Left lung (tissue), 10 donors: Measurements from ENCODE around the gene FGD2. TPM values are rescaled to one million over a fixed set of nuclear protein-coding genes. Genes with fewer than 3 reads are reported as not detected.

Experiments used
- ATAC-seq: fragments of 200-7000 bp; cut with Tn5 transposase; one replicate; pipeline ENCODE4 v1.9.1; 2020; ENCODE audit warnings: moderate library complexity
- DNase-seq, 4 donors: peaks; one replicate each; pipeline ENCODE4 v3.0.0-alpha.2; 2013 to 2020
- H3K27ac ChIP-seq, 2 donors: fragments of 200-600 bp; sonication (generic) in 1 of 2; one replicate each; pipeline versions ENCODE4 v1.5.0 to v1.8.0; 2020 to 2021
- H3K27me3 ChIP-seq, 2 donors: fragments of 200-600 bp; sonication (generic) in 1 of 2; one replicate each; pipeline versions ENCODE4 v1.5.0 to v1.8.0; 2020 to 2021
- H3K36me3 ChIP-seq, 2 donors: fragments of 200-600 bp; sonication (generic) in 1 of 2; one replicate each; pipeline versions ENCODE4 v1.5.0 to v1.8.0; 2020 to 2021
- H3K4me1 ChIP-seq, 2 donors: fragments of 200-600 bp; one replicate each; pipeline ENCODE4 v1.8.0; 2021
- H3K4me3 ChIP-seq, 2 donors: fragments of 200-600 bp; sonication (generic) in 1 of 2; one replicate each; pipeline versions ENCODE4 v1.5.0 to v1.8.0; 2020 to 2021; ENCODE audit warnings: mild to moderate bottlenecking in 1 of 2
- H3K9me3 ChIP-seq, 2 donors: fragments of 200-600 bp; sonication (generic) in 1 of 2; one replicate each; pipeline versions ENCODE4 v1.5.0 to v1.8.0; 2020 to 2021
- intact Hi-C, 2 donors: fragments of 100-400 bp; cut with DNase I; formaldehyde crosslinking; loops; one replicate each; pipeline versions ENCODE4 v1.11.2 to v1.14.2; 2022
- polyA plus RNA-seq, 6 donors: library from polyadenylated mRNA; unstranded; fragments of 120-200 nt; gene quantifications; one replicate each; pipeline ENCODE4 v1.2.1, GENCODE V29; 2013; ENCODE audit not compliant: insufficient read length in 6 of 6
- total RNA-seq, 2 donors: library from RNA; stranded (reverse); fragmentation: NEBNext Ultra II Directional; extraction: Animal tissue kit (Norgen Biotek cat#: 25700); gene quantifications; one replicate each; pipeline ENCODE4 v1.2.1, GENCODE V29; 2021
- TF ChIP-seq, protein P1 (sequence below), 2 donors: fragments of 200-600 bp; sonication (generic) in 1 of 2; IDR thresholded peaks; one replicate each; pipeline versions ENCODE4 v1.5.0 to v1.8.0; 2021; ENCODE audit warnings: antibody characterized with exemption in 2 of 2
- donor health status: DM: no; HTN: yes; CAD: no.
- donor health status: DM: no; HTN: no; CAD: no.

FGD2 gene
- total and polyA plus RNA-seq, 8 donors: 3.9 to 60.3 (median 4.7) TPM

DNA sequence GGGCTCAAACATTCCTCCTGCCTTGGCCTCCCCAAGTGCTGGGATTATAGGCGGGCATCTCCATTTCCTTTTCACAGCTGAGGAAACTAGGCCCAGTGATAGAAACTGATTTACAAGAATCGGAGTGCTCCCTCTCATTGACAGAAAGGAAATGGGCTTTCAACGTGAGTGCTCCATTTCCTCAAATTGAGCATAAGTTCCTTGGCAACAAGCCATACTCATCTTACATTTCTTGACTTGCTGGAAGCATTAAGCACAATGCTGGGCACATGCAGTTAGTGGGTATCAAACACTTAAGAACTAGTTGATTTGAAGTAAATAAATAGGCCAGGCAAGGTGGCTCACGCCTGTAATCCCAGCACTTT is 54.7 kb downstream of the FGD2 start:
- H3K36me3 ChIP-seq: no peaks in the 10 kb centered on the region
- TF ChIP-seq, protein P1, sequence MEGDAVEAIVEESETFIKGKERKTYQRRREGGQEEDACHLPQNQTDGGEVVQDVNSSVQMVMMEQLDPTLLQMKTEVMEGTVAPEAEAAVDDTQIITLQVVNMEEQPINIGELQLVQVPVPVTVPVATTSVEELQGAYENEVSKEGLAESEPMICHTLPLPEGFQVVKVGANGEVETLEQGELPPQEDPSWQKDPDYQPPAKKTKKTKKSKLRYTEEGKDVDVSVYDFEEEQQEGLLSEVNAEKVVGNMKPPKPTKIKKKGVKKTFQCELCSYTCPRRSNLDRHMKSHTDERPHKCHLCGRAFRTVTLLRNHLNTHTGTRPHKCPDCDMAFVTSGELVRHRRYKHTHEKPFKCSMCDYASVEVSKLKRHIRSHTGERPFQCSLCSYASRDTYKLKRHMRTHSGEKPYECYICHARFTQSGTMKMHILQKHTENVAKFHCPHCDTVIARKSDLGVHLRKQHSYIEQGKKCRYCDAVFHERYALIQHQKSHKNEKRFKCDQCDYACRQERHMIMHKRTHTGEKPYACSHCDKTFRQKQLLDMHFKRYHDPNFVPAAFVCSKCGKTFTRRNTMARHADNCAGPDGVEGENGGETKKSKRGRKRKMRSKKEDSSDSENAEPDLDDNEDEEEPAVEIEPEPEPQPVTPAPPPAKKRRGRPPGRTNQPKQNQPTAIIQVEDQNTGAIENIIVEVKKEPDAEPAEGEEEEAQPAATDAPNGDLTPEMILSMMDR (IDR thresholded peaks at IDR 0.05): no peak
- H3K9me3 ChIP-seq: no peaks in the 10 kb centered on the region
- ATAC-seq (no peak), DNase-seq (no peak)
- H3K4me1 ChIP-seq: peaks cover 14 to 24% of the 10 kb centered on the region in 2 donors
- peak overlapping the region in 1 of 2 donors; percentile 53 for H3K27ac ChIP-seq
- H3K27me3 ChIP-seq: no peaks in the 10 kb centered on the region
- intact Hi-C loops: no loop called here
- no peak overlapping the region for H3K4me3 ChIP-seq

DNA sequence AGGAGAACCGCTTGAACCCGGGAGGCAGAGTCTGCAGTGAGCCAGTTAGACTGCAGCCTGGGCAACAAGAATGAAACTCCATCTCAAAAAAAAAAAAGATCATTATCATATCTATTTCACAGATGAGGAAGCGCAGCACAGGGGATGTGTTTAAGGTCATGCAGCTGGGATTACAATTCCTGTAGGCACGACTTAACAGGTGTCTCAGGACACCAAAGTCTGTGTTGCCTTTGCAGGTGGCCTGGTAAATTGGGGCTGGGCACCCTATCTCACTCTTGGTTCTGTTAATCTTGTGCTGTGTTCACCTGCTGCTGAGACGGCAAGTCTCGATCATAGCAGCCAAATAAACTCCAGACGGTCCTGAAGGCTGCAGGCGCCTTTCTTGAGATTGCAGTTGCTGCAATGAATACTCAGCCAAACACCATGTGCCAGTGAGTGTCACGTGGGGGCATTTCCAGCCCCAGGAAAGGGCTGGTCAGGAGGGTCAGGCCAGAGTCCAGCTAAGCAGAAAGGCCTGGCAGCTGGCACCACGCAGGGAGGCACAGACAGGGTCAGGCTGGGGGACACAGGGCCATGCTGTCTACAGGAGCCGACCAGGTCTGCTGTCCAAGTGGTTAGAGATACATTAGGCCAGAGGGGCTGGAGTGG is 55.8 kb downstream of the FGD2 start:
- no peak overlapping the region for H3K27ac ChIP-seq
- TF ChIP-seq, protein P1 (IDR thresholded peaks at IDR 0.05): no peak

GRCh38 chr6:37062424-37062823 is 57.0 kb downstream of the FGD2 start:
- TF ChIP-seq, protein P1 (IDR thresholded peaks at IDR 0.05): no peak
- Histone ChIP-seq H3K4me1 (peaks cover 14 to 24% of the 10 kb centered on the region in 2 donors), H3K4me3 (no peak overlapping the region), H3K36me3 (no peaks in the 10 kb centered on the region), H3K9me3 (no peaks in the 10 kb centered on the region), H3K27ac (no peak overlapping the region), H3K27me3 (no peaks in the 10 kb centered on the region)
- intact Hi-C loops: no loop called here
- no peak for DNase-seq
- ATAC-seq: no peak

More for the DNA sequence above, 55.8 kb downstream of the FGD2 start:
- DNase-seq (no peak), ATAC-seq (no peak)
- Histone ChIP-seq H3K4me3 (no peak overlapping the region), H3K36me3 (no peaks in the 10 kb centered on the region), H3K27me3 (no peaks in the 10 kb centered on the region), H3K9me3 (no peaks in the 10 kb centered on the region), H3K4me1 (peaks cover 14 to 24% of the 10 kb centered on the region in 2 donors)
- intact Hi-C loops: no loop called here

- TF ChIP-seq, protein P1 (IDR thresholded peaks at IDR 0.05): no peak
- no peak for ATAC-seq
Observed at GRCh38 chr6:37068356-37069270, 63.2 kb downstream of the FGD2 start.

DNA sequence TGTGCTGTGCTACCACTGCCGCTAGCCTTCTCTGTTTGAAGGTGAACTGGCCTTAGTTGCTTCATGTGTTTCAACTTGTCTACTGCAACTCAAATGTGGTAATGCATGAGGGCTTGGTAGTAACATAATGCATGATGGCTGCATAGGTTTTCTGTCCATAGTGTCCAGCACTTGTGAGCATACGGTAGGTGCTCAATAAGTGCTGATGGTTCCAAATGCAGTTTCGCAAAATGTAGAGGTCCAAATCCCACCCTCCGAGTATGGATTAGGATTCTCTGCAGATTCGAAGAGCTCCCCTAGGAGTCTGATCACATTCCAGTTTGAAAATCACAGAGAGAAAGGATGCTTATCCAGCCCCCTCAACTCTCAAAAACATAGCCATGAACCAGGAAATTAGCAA is 64.2 kb downstream of the FGD2 start:
- Histone ChIP-seq H3K9me3 (no peaks in the 10 kb centered on the region), H3K27me3 (no peaks in the 10 kb centered on the region), H3K4me1 (peaks cover 0 to 11% of the 10 kb centered on the region in 2 donors), H3K36me3 (no peaks in the 10 kb centered on the region), H3K4me3 (no peak overlapping the region), H3K27ac (no peak overlapping the region)
- intact Hi-C loops: no loop called here
- ATAC-seq (no peak), DNase-seq (no peak)
- TF ChIP-seq, protein P1 (IDR thresholded peaks at IDR 0.05): no peak

More at GRCh38 chr6:37068356-37069270, 63.2 kb downstream of the FGD2 start:
- intact Hi-C loops: no loop called here
- no peak for DNase-seq
- Histone ChIP-seq H3K27me3 (no peaks in the 10 kb centered on the region), H3K9me3 (no peaks in the 10 kb centered on the region), H3K27ac (no peak overlapping the region), H3K4me1 (peaks cover 0 to 11% of the 10 kb centered on the region in 2 donors), H3K4me3 (no peak overlapping the region), H3K36me3 (no peaks in the 10 kb centered on the region)
